D721Med (cell line): Measurements from ENCODE around the gene ALDH1B1.
"Not testable (repeated sequence)": the region's sequence is repeated elsewhere in the genome, so short reads cannot be mapped to it uniquely, and the experiment has no call there.

Experiments used
- DNase-seq: peaks from one replicate; pipeline ENCODE4 v3.0.0; 2011; ENCODE audit warnings: low spot score; ENCODE audit not compliant: insufficient read length
- FAIRE-seq: peaks from 2 replicates; lab custom pipeline; 2011; peaks lifted over from hg19 to GRCh38; lab: Jason Lieb, UNC
- CTCF ChIP-seq: IDR thresholded peaks from 2 replicates; pipeline ENCODE4 v1.5.1; 2012; ENCODE audit warnings: mild to moderate bottlenecking, control low read depth; ENCODE audit not compliant: insufficient read depth; ENCODE audit errors: missing control alignments

ALDH1B1 gene

GRCh38 chr9:38391278-38392118, 1.0 kb upstream of the ALDH1B1 start:
- FAIRE-seq: no peak
- DNase-seq: no peak
- no peak for TF ChIP-seq CTCF

GRCh38 chr9:38393128-38393796, 760 bp downstream of the ALDH1B1 start:
- no peak for DNase-seq

GRCh38 chr9:38394416-38394815, 1.9 kb downstream of the ALDH1B1 start:
- TF ChIP-seq CTCF: no peak
- FAIRE-seq (no peak), DNase-seq (no peak)

More at GRCh38 chr9:38393128-38393796, 760 bp downstream of the ALDH1B1 start:
- TF ChIP-seq CTCF: no peak
- no peak for FAIRE-seq

- DNase-seq (no peak), FAIRE-seq (no peak)
- no peak for TF ChIP-seq CTCF
These were observed 3.3 kb downstream of the ALDH1B1 start for GRCh38 chr9:38395653-38396370.

- DNase-seq (no peak), FAIRE-seq (no peak)
- no peak for TF ChIP-seq CTCF
These were observed 3.8 kb downstream of the ALDH1B1 start for GRCh38 chr9:38396371-38396671.

GRCh38 chr9:38399191-38399590, 6.7 kb downstream of the ALDH1B1 start:
- not testable (repeated sequence) for FAIRE-seq, DNase-seq

- FAIRE-seq: no peak
- TF ChIP-seq CTCF: no peak
- no peak for DNase-seq
These were observed 9.5 kb downstream of the ALDH1B1 start for GRCh38 chr9:38401994-38402393.
